ENCODE results near the gene EBF3. TPM values are rescaled to one million over a fixed set of nuclear protein-coding genes. Genes with fewer than 3 reads are reported as not detected.

Gene EBF3
- total RNA-seq, 1 donor from 2014 or later: not detected

DNA sequence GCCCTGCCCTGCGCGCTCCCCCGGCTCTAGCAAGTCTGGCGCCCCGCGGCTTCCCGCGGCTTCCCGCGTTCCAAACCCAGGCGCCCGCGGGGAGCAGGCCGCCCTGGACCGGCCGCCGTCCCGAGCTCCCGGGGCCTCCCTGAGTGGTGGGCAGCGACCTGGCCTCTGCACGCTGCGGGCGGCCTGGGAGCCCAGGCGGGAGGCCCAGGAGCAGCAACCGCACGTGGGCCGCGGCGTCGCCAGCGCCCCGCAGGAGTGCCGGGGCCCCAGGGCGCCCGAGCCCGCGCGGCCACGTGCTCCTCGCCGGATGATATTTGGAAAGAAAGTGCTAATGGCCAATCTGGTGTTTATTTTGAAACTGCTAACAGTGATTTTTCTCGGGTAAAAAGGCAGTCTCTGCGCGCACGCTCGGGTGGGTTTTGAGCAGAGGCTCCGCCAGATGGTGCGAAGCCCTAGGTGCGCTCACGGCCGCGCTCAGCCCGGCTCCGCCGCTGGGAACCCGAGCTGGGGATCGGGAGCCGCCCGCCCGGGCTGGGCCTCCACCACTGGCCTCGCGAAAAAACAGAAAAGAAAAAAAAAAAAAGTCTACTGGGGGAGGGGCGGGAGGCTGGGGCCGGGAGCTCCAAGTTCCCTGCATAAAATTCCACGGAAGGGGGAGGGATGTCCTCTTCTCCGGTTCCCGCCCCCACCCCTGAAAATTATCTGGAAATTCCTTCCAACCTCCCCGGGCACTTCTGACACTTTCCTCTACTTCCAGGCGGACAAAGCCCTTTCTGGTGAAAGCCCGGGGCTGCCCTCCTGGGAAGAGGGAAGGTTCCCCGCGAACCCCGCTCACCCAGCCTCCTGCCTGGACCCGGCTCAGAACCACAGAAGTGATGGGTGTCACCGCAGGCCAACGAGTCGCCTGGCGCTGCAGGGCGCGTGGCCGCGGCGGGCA lies 4.3 kb downstream of the EBF3 start:
- TF ChIP-seq, protein P1, sequence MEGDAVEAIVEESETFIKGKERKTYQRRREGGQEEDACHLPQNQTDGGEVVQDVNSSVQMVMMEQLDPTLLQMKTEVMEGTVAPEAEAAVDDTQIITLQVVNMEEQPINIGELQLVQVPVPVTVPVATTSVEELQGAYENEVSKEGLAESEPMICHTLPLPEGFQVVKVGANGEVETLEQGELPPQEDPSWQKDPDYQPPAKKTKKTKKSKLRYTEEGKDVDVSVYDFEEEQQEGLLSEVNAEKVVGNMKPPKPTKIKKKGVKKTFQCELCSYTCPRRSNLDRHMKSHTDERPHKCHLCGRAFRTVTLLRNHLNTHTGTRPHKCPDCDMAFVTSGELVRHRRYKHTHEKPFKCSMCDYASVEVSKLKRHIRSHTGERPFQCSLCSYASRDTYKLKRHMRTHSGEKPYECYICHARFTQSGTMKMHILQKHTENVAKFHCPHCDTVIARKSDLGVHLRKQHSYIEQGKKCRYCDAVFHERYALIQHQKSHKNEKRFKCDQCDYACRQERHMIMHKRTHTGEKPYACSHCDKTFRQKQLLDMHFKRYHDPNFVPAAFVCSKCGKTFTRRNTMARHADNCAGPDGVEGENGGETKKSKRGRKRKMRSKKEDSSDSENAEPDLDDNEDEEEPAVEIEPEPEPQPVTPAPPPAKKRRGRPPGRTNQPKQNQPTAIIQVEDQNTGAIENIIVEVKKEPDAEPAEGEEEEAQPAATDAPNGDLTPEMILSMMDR (conservative IDR thresholded peaks at IDR 0.05; ENCODE audit: low read depth, low read length): no peak
- DNase-seq (ENCODE audit: low read depth): no peak
- H3K4me3 ChIP-seq (ENCODE audit: low read depth, low read length): no peak overlapping the region

DNA sequence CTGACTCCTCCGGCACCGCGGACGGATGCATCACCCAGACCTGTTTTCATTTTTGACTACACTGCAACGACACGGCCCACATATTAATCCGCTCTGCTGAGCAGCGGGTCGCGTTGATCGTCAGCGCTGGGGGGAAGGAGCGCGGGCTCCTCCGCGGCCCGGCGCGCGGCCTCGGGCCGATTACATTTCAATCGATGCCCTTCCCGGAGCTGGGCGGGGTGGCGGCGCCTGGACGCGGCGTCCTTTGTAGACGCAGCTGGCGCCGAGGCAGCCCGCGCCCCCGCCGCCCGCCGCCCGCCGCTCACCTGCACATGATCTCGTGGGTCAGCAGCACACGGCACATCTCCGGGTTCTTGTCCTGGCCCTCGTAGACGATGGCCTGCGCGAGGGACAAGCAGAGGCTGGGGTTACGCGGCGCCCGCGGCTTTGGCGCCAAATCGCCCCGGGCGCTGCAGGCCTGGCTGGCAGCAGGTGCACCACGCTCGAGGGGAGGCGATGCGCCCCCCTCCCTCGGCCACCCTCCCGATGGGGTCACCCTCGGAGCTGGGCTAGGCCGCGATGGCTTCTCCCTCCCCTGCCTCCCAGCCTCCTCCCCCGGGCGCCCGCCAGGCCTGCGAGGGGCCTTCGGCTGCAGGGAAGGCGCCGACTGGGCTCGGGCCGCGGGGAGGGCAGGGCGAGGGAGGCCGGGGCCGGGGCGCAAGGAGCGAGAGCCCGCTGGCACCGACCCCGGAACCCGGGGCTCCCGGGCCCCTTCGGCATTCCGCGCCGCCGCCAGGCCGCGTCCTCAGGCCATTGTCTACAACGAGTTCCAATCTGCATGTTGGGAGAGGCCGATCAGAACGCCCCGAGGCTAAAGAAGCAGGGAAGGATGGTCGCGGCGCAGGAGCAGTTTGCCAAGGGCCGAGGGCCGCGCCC lies 5.2 kb downstream of the EBF3 start:
- no peak overlapping the region for H3K4me3 ChIP-seq (ENCODE audit: low read depth, low read length)
- no peak for DNase-seq (ENCODE audit: low read depth)
- TF ChIP-seq, protein P1 (conservative IDR thresholded peaks at IDR 0.05; ENCODE audit: low read depth, low read length): no peak

DNA sequence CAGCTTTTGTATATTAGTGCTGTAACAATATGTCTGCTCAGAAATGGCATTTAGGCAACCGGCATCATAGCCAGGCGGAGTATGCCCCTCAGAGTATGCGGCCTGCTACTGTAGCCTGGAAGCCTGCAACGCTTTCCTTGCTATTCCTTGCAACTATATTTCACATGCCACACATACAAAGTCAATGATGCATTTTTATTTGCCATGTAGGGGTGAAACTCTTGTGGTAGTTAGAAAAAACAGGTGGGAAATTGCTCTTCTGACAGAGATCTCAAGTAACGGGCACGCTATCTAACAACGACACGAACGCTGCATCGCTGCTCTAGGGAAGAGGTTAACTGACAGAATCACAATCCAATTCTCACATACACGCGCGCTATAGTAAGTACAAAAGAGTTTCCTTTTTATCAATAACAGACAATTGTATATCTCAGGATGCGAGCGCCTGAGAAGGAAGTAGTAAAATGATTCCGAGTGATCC lies 5.9 kb downstream of the EBF3 start:
- no peak overlapping the region for H3K4me3 ChIP-seq (ENCODE audit: low read depth, low read length)
- TF ChIP-seq, protein P1 (conservative IDR thresholded peaks at IDR 0.05; ENCODE audit: low read depth, low read length): no peak
- no peak for DNase-seq (ENCODE audit: low read depth)

DNA sequence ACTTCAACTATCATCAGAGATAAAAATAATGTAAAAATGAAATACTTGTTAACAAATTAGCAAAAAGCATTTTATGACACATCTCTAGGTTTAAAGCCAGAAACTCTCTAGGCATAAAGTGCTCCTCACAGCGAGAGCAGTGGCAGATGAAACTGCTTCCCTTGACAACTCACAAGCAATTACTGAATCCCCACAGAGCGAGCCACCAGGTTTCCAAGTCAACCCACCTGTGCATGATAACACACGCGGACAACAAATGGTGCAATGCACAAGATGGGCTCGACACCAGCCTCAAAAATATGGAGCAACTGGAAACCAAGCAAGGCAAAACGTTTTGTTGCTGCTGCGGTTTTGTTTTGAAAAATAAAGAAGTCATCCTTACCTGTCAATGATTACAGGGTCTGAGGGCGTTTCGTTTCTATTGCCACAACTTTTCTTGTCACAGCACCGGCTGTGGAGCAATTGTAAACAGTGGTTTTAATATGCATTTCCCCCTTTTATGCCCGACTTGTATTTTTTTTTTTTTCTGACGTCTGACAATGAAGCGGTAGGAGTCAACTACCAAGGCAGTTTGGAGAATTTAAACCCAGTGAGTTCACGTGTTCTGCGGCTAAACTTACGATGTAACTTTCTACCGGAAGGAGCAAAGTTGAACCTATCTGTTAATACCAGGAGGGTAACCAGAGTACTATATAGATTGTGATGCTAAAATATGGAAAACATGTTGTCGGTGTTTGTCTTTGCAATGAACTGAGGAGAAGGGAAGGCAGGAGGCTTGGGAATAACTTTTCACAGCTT lies 7.0 kb downstream of the EBF3 start:
- TF ChIP-seq, protein P1 (conservative IDR thresholded peaks at IDR 0.05; ENCODE audit: low read depth, low read length): no peak
- no peak for DNase-seq (ENCODE audit: low read depth)
- H3K4me3 ChIP-seq (ENCODE audit: low read depth, low read length): no peak overlapping the region

DNA sequence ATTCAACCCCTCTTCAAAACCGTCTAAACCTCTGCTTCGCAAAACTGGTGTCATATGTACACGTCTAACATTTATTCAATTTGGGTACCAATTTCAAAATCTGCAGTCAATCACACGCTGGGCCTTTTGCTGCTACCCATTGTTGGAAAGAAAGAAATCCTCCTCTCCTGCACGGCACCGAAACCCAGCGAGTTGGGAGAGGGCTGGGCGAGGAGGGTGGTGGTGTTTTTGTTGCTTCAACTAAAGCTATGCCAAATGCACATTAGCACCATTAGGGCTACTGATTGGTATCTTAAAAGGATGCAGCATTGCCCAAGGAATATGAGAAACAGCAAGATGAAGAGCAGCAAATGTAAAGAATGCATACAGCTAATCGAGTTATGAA lies 7.8 kb downstream of the EBF3 start:
- DNase-seq (ENCODE audit: low read depth): no peak
- H3K4me3 ChIP-seq (ENCODE audit: low read depth, low read length): no peak overlapping the region
- TF ChIP-seq, protein P1 (conservative IDR thresholded peaks at IDR 0.05; ENCODE audit: low read depth, low read length): no peak

DNA sequence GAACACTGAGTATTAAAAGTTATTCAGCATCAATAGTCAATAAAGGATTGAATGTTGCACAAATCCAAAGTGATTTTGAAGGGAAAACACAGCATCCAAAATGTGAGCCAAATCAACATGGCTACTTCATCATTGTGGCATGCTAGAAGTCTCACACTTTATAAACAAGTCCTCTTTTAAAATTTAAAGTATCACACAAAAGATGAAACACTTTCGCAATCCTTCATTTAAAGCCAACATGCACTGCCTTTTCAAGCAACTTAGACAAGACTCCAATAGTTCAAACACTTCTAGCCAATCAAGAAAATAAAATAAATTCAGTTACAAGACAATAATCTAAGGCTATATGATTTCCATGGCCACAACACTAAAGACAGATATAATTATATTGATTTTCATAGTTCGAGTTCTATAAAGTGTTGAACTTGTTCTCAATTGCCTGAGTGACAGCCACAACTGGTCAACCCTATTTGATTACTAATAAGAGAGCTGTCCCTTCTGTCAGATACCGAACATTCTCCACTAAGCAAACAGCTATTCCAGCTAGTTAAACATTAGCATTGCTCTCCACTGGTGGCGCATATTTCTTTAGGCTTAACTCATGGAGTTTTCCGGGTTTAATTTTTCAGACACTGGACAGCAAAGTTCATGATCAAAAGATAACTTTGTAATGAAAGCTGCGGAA lies 8.3 kb downstream of the EBF3 start:
- H3K4me3 ChIP-seq (ENCODE audit: low read depth, low read length): no peak overlapping the region
- TF ChIP-seq, protein P1 (conservative IDR thresholded peaks at IDR 0.05; ENCODE audit: low read depth, low read length): peak; percentile 4
- DNase-seq (ENCODE audit: low read depth): peak; percentile 33

All from epithelial cell of proximal tubule (primary cell).